ENCODE results near the gene SLC16A3. TPM values are rescaled to one million over a fixed set of nuclear protein-coding genes. Genes with fewer than 3 reads are reported as not detected.
"Not testable (repeated sequence)": the region's sequence is repeated elsewhere in the genome, so short reads cannot be mapped to it uniquely, and the experiment has no call there.

Gene SLC16A3
- total RNA-seq, 1 donor from 2014 or later = 13.0 TPM

- H3K27ac ChIP-seq (ENCODE audit: low read depth, low read length) = no peak overlapping the region
- no peaks in the 10 kb centered on the region for H3K27me3 ChIP-seq (ENCODE audit: control insufficient read depth in 3 of 3, insufficient read depth in 3 of 3, low read length in 3 of 3)
- H3K36me3 ChIP-seq (ENCODE audit: control insufficient read depth in 3 of 3, insufficient read depth in 3 of 3, low read length in 3 of 3) = peaks cover 0 to 8% (median 3%) of the 10 kb centered on the region in 3 donors
- H3K4me1 ChIP-seq (ENCODE audit: control insufficient read depth in 3 of 3, insufficient read depth in 3 of 3, low read length in 3 of 3) = peaks cover 11 to 16% (median 15%) of the 10 kb centered on the region in 3 donors
- no peak overlapping the region for H3K4me3 ChIP-seq (ENCODE audit: low read length in 3 of 3)
- H3K9me3 ChIP-seq (ENCODE audit: control insufficient read depth in 3 of 3, low read length in 3 of 3) = no peaks in the 10 kb centered on the region
- no peak overlapping the region for H3K9ac ChIP-seq (ENCODE audit: low read depth in 1 of 3, low read length in 3 of 3)
Observed at GRCh38 chr17:82203920-82204319, 24.9 kb upstream of the SLC16A3 start.

GRCh38 chr17:82204831-82205719 lies 23.8 kb upstream of the SLC16A3 start:
- peak overlapping the region in 1 of 3 donors; percentile 48 for H3K4me3 ChIP-seq (ENCODE audit: low read length in 3 of 3)
- H3K27me3 ChIP-seq (ENCODE audit: control insufficient read depth in 3 of 3, insufficient read depth in 3 of 3, low read length in 3 of 3) = no peaks in the 10 kb centered on the region
- peaks cover 11 to 16% (median 15%) of the 10 kb centered on the region in 3 donors for H3K4me1 ChIP-seq (ENCODE audit: control insufficient read depth in 3 of 3, insufficient read depth in 3 of 3, low read length in 3 of 3)
- H3K9ac ChIP-seq (ENCODE audit: low read depth in 1 of 3, low read length in 3 of 3) = no peak overlapping the region
- H3K9me3 ChIP-seq (ENCODE audit: control insufficient read depth in 3 of 3, low read length in 3 of 3) = no peaks in the 10 kb centered on the region
- no peak overlapping the region for H3K27ac ChIP-seq (ENCODE audit: low read depth, low read length)
- peaks cover 0 to 2% (median 0%) of the 10 kb centered on the region in 3 donors for H3K36me3 ChIP-seq (ENCODE audit: control insufficient read depth in 3 of 3, insufficient read depth in 3 of 3, low read length in 3 of 3)

GRCh38 chr17:82205720-82206508 lies 22.9 kb upstream of the SLC16A3 start:
- H3K4me3 ChIP-seq (ENCODE audit: low read length in 3 of 3) = peak overlapping the region; percentile 41 to 49 (median 48)
- peak overlapping the region in 2 of 3 donors; percentile 54 to 79 for H3K9ac ChIP-seq (ENCODE audit: low read depth in 1 of 3, low read length in 3 of 3)
- H3K9me3 ChIP-seq (ENCODE audit: control insufficient read depth in 3 of 3, low read length in 3 of 3) = no peaks in the 10 kb centered on the region
- no peaks in the 10 kb centered on the region for H3K36me3 ChIP-seq (ENCODE audit: control insufficient read depth in 3 of 3, insufficient read depth in 3 of 3, low read length in 3 of 3)
- H3K4me1 ChIP-seq (ENCODE audit: control insufficient read depth in 3 of 3, insufficient read depth in 3 of 3, low read length in 3 of 3) = peaks cover 11 to 16% (median 15%) of the 10 kb centered on the region in 3 donors
- H3K27ac ChIP-seq (ENCODE audit: low read depth, low read length) = no peak overlapping the region
- no peaks in the 10 kb centered on the region for H3K27me3 ChIP-seq (ENCODE audit: control insufficient read depth in 3 of 3, insufficient read depth in 3 of 3, low read length in 3 of 3)

- H3K27me3 ChIP-seq (ENCODE audit: control insufficient read depth in 3 of 3, insufficient read depth in 3 of 3, low read length in 3 of 3); H3K9ac ChIP-seq (ENCODE audit: low read depth in 1 of 3, low read length in 3 of 3); H3K27ac ChIP-seq (ENCODE audit: low read depth, low read length); H3K9me3 ChIP-seq (ENCODE audit: control insufficient read depth in 3 of 3, low read length in 3 of 3); H3K36me3 ChIP-seq (ENCODE audit: control insufficient read depth in 3 of 3, insufficient read depth in 3 of 3, low read length in 3 of 3); H3K4me3 ChIP-seq (ENCODE audit: low read length in 3 of 3): not testable (repeated sequence)
- peaks cover 16 to 26% (median 26%) of the 10 kb centered on the region in 3 donors for H3K4me1 ChIP-seq (ENCODE audit: control insufficient read depth in 3 of 3, insufficient read depth in 3 of 3, low read length in 3 of 3)
Observed at GRCh38 chr17:82210655-82211054, 18.2 kb upstream of the SLC16A3 start.

- Histone ChIP-seq H3K36me3 (ENCODE audit: control insufficient read depth in 3 of 3, insufficient read depth in 3 of 3, low read length in 3 of 3) (no peaks in the 10 kb centered on the region), H3K27ac (ENCODE audit: low read depth, low read length) (peak within 1 kb of the TSS; percentile 71), H3K4me3 (ENCODE audit: low read length in 3 of 3) (peak within 1 kb of the TSS; percentile 74 to 82 (median 79)), H3K27me3 (ENCODE audit: control insufficient read depth in 3 of 3, insufficient read depth in 3 of 3, low read length in 3 of 3) (no peaks in the 10 kb centered on the region), H3K4me1 (ENCODE audit: control insufficient read depth in 3 of 3, insufficient read depth in 3 of 3, low read length in 3 of 3) (peaks cover 28 to 38% (median 38%) of the 10 kb centered on the region in 3 donors), H3K9ac (ENCODE audit: low read depth in 1 of 3, low read length in 3 of 3) (peak within 1 kb of the TSS; percentile 81 to 91 (median 82)), H3K9me3 (ENCODE audit: control insufficient read depth in 3 of 3, low read length in 3 of 3) (no peaks in the 10 kb centered on the region)
Observed at GRCh38 chr17:82212331-82213250, 16.3 kb upstream of the SLC16A3 start, which contains the start of gene CCDC57. CCDC57 (minus strand) TSS chr17:82212842; CDS start chr17:82201944, 10,898 bp downstream.

- Histone ChIP-seq H3K36me3 (ENCODE audit: control insufficient read depth in 3 of 3, insufficient read depth in 3 of 3, low read length in 3 of 3) (no peaks in the 10 kb centered on the region), H3K27ac (ENCODE audit: low read depth, low read length) (peak overlapping the region; percentile 71), H3K27me3 (ENCODE audit: control insufficient read depth in 3 of 3, insufficient read depth in 3 of 3, low read length in 3 of 3) (no peaks in the 10 kb centered on the region), H3K4me3 (ENCODE audit: low read length in 3 of 3) (peak overlapping the region; percentile 74 to 82 (median 79)), H3K9me3 (ENCODE audit: control insufficient read depth in 3 of 3, low read length in 3 of 3) (no peaks in the 10 kb centered on the region), H3K4me1 (ENCODE audit: control insufficient read depth in 3 of 3, insufficient read depth in 3 of 3, low read length in 3 of 3) (peaks cover 32 to 41% (median 39%) of the 10 kb centered on the region in 3 donors), H3K9ac (ENCODE audit: low read depth in 1 of 3, low read length in 3 of 3) (peak overlapping the region; percentile 81 to 91 (median 82))
Observed at GRCh38 chr17:82213251-82214011, 15.4 kb upstream of the SLC16A3 start.

GRCh38 chr17:82214012-82214628 lies 14.7 kb upstream of the SLC16A3 start:
- H3K9me3 ChIP-seq (ENCODE audit: control insufficient read depth in 3 of 3, low read length in 3 of 3) = no peaks in the 10 kb centered on the region
- H3K36me3 ChIP-seq (ENCODE audit: control insufficient read depth in 3 of 3, insufficient read depth in 3 of 3, low read length in 3 of 3) = no peaks in the 10 kb centered on the region
- no peak overlapping the region for H3K9ac ChIP-seq (ENCODE audit: low read depth in 1 of 3, low read length in 3 of 3)
- no peak overlapping the region for H3K27ac ChIP-seq (ENCODE audit: low read depth, low read length)
- peaks cover 32 to 43% (median 41%) of the 10 kb centered on the region in 3 donors for H3K4me1 ChIP-seq (ENCODE audit: control insufficient read depth in 3 of 3, insufficient read depth in 3 of 3, low read length in 3 of 3)
- no peaks in the 10 kb centered on the region for H3K27me3 ChIP-seq (ENCODE audit: control insufficient read depth in 3 of 3, insufficient read depth in 3 of 3, low read length in 3 of 3)
- no peak overlapping the region for H3K4me3 ChIP-seq (ENCODE audit: low read length in 3 of 3)

- no peaks in the 10 kb centered on the region for H3K36me3 ChIP-seq (ENCODE audit: control insufficient read depth in 3 of 3, insufficient read depth in 3 of 3, low read length in 3 of 3)
- no peak overlapping the region for H3K27ac ChIP-seq (ENCODE audit: low read depth, low read length)
- H3K9me3 ChIP-seq (ENCODE audit: control insufficient read depth in 3 of 3, low read length in 3 of 3) = no peaks in the 10 kb centered on the region
- no peak overlapping the region for H3K9ac ChIP-seq (ENCODE audit: low read depth in 1 of 3, low read length in 3 of 3)
- H3K4me3 ChIP-seq (ENCODE audit: low read length in 3 of 3) = no peak overlapping the region
- peaks cover 32 to 43% (median 41%) of the 10 kb centered on the region in 3 donors for H3K4me1 ChIP-seq (ENCODE audit: control insufficient read depth in 3 of 3, insufficient read depth in 3 of 3, low read length in 3 of 3)
- H3K27me3 ChIP-seq (ENCODE audit: control insufficient read depth in 3 of 3, insufficient read depth in 3 of 3, low read length in 3 of 3) = no peaks in the 10 kb centered on the region
Observed at GRCh38 chr17:82215095-82215971, 13.5 kb upstream of the SLC16A3 start.

Data from skeletal muscle tissue (tissue), 4 donors.